HepG2 (cell line): ENCODE data around the gene AADACL4. TPM values are rescaled to one million over a fixed set of nuclear protein-coding genes. Genes with fewer than 3 reads are reported as not detected.
A peak's percentile ranks its signal among the peaks of the same experiment; 100 is the strongest.

Experiments
- ATAD3A ChIP-seq: sonication (generic); formaldehyde crosslinking; IDR thresholded peaks from 2 replicates; pipeline ENCODE4 v1.4.0; 2020; ENCODE audit warnings: missing genetic modification reagents
- ATF7-NPFF ChIP-seq: sonication (generic); formaldehyde crosslinking; IDR thresholded peaks from 2 replicates; pipeline ENCODE4 v1.8.1; 2023; ENCODE audit warnings: mild to moderate bottlenecking, low read depth, missing genetic modification reagents, moderate library complexity
- BHLHE40 ChIP-seq: IDR thresholded peaks from 2 replicates; pipeline ENCODE4 v1.6.1; 2011; ENCODE audit warnings: low read length, improper control_type of control experiment
- ESRRA ChIP-seq: sonication (generic); formaldehyde crosslinking; IDR thresholded peaks from 2 replicates; pipeline ENCODE4 v1.5.1; 2020; ENCODE audit warnings: mild to moderate bottlenecking, low read depth, missing genetic modification reagents
- GTF2F1 ChIP-seq: fragments of 150-350 bp; IDR thresholded peaks from 2 replicates; pipeline ENCODE4 v1.6.1; 2014; ENCODE audit warnings: low read length
- HDAC2 ChIP-seq: sonication (generic); formaldehyde crosslinking; IDR thresholded peaks from 2 replicates; pipeline ENCODE4 v1.4.0; 2020; ENCODE audit warnings: missing genetic modification reagents
- HNF4A ChIP-seq: sonication (generic); formaldehyde crosslinking; IDR thresholded peaks from 2 replicates; pipeline ENCODE4 v1.4.0; 2020; ENCODE audit warnings: missing genetic modification reagents
- IRF9 ChIP-seq: sonication (generic); formaldehyde crosslinking; IDR thresholded peaks from 2 replicates; pipeline ENCODE4 v1.8.0; 2022; ENCODE audit warnings: missing genetic modification reagents, mild to moderate bottlenecking, borderline replicate concordance
- JDP2 ChIP-seq: sonication (generic); formaldehyde crosslinking; IDR thresholded peaks from 2 replicates; pipeline ENCODE4 v1.8.1; 2022; ENCODE audit warnings: missing genetic modification reagents, borderline replicate concordance
- KMT2A ChIP-seq: sonication (generic); formaldehyde crosslinking; IDR thresholded peaks from 2 replicates; pipeline ENCODE4 v1.4.0; 2020; ENCODE audit warnings: missing genetic modification reagents
- MBD4 ChIP-seq: IDR thresholded peaks from 2 replicates; pipeline ENCODE4 v1.6.1; 2012; ENCODE audit warnings: low read length, inconsistent platforms, borderline replicate concordance
- MNT ChIP-seq: fragments of 450-650 bp; IDR thresholded peaks from 2 replicates; pipeline ENCODE4 v1.6.1; 2016
- NFIB ChIP-seq: sonication (generic); formaldehyde crosslinking; IDR thresholded peaks from 2 replicates; pipeline ENCODE4 v1.9.0; 2021; ENCODE audit warnings: missing genetic modification reagents, mild to moderate bottlenecking, borderline replicate concordance
- RAD21 ChIP-seq: fragments of 450-650 bp; formaldehyde crosslinking; IDR thresholded peaks from 2 replicates; pipeline ENCODE4 v1.5.0; 2020; ENCODE audit warnings: mild to moderate bottlenecking
- TFAP4 ChIP-seq: sonication (generic); IDR thresholded peaks from 2 replicates; pipeline ENCODE4 v1.6.1; 2016; ENCODE audit warnings: low read depth, borderline replicate concordance
- TOPORS ChIP-seq: sonication (generic); formaldehyde crosslinking; IDR thresholded peaks from 2 replicates; pipeline ENCODE4 v1.8.0; 2023; ENCODE audit warnings: mild to moderate bottlenecking, missing genetic modification reagents
- ZBTB38 ChIP-seq: sonication (generic); formaldehyde crosslinking; IDR thresholded peaks from 2 replicates; pipeline ENCODE4 v1.5.1; 2020; ENCODE audit warnings: mild to moderate bottlenecking, missing genetic modification reagents
- ZBTB44 ChIP-seq: sonication (generic); formaldehyde crosslinking; IDR thresholded peaks from 2 replicates; pipeline ENCODE4 v1.4.0; 2020; ENCODE audit warnings: missing genetic modification reagents
- ZIK1 ChIP-seq: sonication (generic); formaldehyde crosslinking; IDR thresholded peaks from 2 replicates; pipeline ENCODE4 v1.5.0; 2020; ENCODE audit warnings: mild to moderate bottlenecking, low read depth, missing genetic modification reagents, borderline replicate concordance
- ZMAT3 ChIP-seq: sonication (generic); formaldehyde crosslinking; conservative IDR thresholded peaks from 2 replicates; pipeline ENCODE4 v1.7.0; 2021; ENCODE audit warnings: missing genetic modification reagents
- ZNF160 ChIP-seq: sonication (generic); formaldehyde crosslinking; IDR thresholded peaks from 2 replicates; pipeline ENCODE4 v1.8.0; 2022; ENCODE audit warnings: mild to moderate bottlenecking, inconsistent platforms, missing genetic modification reagents
- ZNF225 ChIP-seq: sonication (generic); formaldehyde crosslinking; IDR thresholded peaks from 2 replicates; pipeline ENCODE4 v1.4.0; 2020; ENCODE audit warnings: mild to moderate bottlenecking, missing genetic modification reagents
- ZNF24 ChIP-seq: fragments of 450-650 bp; IDR thresholded peaks from 2 replicates; pipeline ENCODE4 v1.6.1; 2017; ENCODE audit warnings: antibody characterized with exemption, mild to moderate bottlenecking
- ZNF878 ChIP-seq: sonication (generic); formaldehyde crosslinking; IDR thresholded peaks from 2 replicates; pipeline ENCODE4 v1.8.1; 2023; ENCODE audit warnings: mild to moderate bottlenecking, missing genetic modification reagents, moderate library complexity
- polyA plus RNA-seq, 8 experiments: library from polyadenylated mRNA; depleted of rRNA in 3 of 8; stranded (reverse) in 7 of 8; unstranded in 1 of 8; fragments of >200 nt; fragmentation: Illumina TruSeq in 4 of 8; extraction: Trizol in 4 of 8; gene quantifications; 2 replicates each; pipeline versions ENCODE4 v1.2.1 to v1.2.3, GENCODE V29; 2011 to 2016; ENCODE audit warnings: low read depth in 4 of 8, missing spikeins in 1 of 8, mixed read lengths in 1 of 8; ENCODE audit not compliant: insufficient read depth in 1 of 8
- total RNA-seq, 5 experiments: library from RNA; depleted of rRNA; stranded (reverse); fragments of >200 nt; fragmentation: Illumina TruSeq; extraction: Trizol; gene quantifications; 2 replicates each; pipeline ENCODE4 v1.2.3, GENCODE V29; 2016; ENCODE audit warnings: low read depth in 1 of 5
- TF ChIP-seq, protein P1 (sequence below): sonication (generic); formaldehyde crosslinking; IDR thresholded peaks from 2 replicates; pipeline ENCODE4 v1.4.0; 2020; ENCODE audit warnings: missing genetic modification reagents, borderline replicate concordance

Gene AADACL4
- total and polyA plus RNA-seq, 2 of the 13 experiments (the other 11 are each of a cell fraction or from before 2014, with no cell fraction given), result not detected

DNA sequence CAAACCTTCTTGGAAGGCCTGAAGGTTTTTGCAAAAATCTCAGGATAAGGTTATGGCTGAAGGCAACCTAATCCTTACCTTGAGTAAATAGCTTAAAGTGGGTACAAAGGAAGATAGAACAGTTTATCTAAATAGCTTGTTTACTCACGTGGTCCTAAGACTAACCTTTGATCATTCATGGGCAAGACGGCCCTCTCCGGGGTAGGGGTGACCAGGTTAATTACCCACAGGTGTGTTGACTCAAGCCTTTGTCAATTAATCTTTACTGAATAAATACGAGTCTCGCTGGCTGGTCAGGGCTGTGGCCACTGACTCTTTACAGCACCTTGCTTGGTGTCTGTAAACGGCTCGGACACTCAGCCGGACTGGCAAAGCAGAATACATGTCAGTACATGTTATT is 10.8 kb downstream of the AADACL4 start (continued):
- TF ChIP-seq ZNF878 (CRISPR knock-in tag), result no peak
- no peak for TF ChIP-seq ATAD3A (CRISPR knock-in tag)
- TF ChIP-seq GTF2F1, result no peak
- no peak for TF ChIP-seq TOPORS (CRISPR knock-in tag)
- peak; percentile 77; the same call in 1 of the 2 replicates for TF ChIP-seq BHLHE40
- peak; percentile 70 for TF ChIP-seq HNF4A (CRISPR knock-in tag)
- TF ChIP-seq ESRRA, result no peak
- TF ChIP-seq MBD4, result no peak
- TF ChIP-seq HDAC2 (CRISPR knock-in tag), result 0 out of 2 replicates have a peak, but pooled peaks have one; percentile 20
- no peak for TF ChIP-seq ZIK1 (CRISPR knock-in tag)
- no peak for TF ChIP-seq ZNF24
- TF ChIP-seq MNT, result no peak
- TF ChIP-seq ZMAT3, result no peak
- no peak for TF ChIP-seq ZNF225 (CRISPR knock-in tag)
- TF ChIP-seq TFAP4, result peak; percentile 56; the same call in 1 of the 2 replicates
- TF ChIP-seq RAD21 (CRISPR knock-in tag), result no peak
- TF ChIP-seq JDP2 (CRISPR knock-in tag), result no peak
- no peak for TF ChIP-seq ZBTB44
- TF ChIP-seq, protein P1, sequence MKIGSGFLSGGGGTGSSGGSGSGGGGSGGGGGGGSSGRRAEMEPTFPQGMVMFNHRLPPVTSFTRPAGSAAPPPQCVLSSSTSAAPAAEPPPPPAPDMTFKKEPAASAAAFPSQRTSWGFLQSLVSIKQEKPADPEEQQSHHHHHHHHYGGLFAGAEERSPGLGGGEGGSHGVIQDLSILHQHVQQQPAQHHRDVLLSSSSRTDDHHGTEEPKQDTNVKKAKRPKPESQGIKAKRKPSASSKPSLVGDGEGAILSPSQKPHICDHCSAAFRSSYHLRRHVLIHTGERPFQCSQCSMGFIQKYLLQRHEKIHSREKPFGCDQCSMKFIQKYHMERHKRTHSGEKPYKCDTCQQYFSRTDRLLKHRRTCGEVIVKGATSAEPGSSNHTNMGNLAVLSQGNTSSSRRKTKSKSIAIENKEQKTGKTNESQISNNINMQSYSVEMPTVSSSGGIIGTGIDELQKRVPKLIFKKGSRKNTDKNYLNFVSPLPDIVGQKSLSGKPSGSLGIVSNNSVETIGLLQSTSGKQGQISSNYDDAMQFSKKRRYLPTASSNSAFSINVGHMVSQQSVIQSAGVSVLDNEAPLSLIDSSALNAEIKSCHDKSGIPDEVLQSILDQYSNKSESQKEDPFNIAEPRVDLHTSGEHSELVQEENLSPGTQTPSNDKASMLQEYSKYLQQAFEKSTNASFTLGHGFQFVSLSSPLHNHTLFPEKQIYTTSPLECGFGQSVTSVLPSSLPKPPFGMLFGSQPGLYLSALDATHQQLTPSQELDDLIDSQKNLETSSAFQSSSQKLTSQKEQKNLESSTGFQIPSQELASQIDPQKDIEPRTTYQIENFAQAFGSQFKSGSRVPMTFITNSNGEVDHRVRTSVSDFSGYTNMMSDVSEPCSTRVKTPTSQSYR (CRISPR knock-in tag), result 0 out of 2 replicates have a peak, but pooled peaks have one; percentile 15
- no peak for TF ChIP-seq IRF9 (CRISPR knock-in tag)
- TF ChIP-seq ZNF160 (CRISPR knock-in tag), result no peak
- TF ChIP-seq ZBTB38 (CRISPR knock-in tag), result no peak
- TF ChIP-seq KMT2A (CRISPR knock-in tag), result no peak
- TF ChIP-seq ATF7-NPFF (CRISPR knock-in tag), result no peak
- no peak for TF ChIP-seq NFIB (CRISPR knock-in tag)
